Measurements from ENCODE around the gene KRT20. TPM values are rescaled to one million over a fixed set of nuclear protein-coding genes. Genes with fewer than 3 reads are reported as not detected.

KRT20 gene
- total and polyA plus RNA-seq, 2 of the 13 experiments (the other 11 are each of a cell fraction or from before 2014, with no cell fraction given), result 0.13 to 0.20 TPM

DNA sequence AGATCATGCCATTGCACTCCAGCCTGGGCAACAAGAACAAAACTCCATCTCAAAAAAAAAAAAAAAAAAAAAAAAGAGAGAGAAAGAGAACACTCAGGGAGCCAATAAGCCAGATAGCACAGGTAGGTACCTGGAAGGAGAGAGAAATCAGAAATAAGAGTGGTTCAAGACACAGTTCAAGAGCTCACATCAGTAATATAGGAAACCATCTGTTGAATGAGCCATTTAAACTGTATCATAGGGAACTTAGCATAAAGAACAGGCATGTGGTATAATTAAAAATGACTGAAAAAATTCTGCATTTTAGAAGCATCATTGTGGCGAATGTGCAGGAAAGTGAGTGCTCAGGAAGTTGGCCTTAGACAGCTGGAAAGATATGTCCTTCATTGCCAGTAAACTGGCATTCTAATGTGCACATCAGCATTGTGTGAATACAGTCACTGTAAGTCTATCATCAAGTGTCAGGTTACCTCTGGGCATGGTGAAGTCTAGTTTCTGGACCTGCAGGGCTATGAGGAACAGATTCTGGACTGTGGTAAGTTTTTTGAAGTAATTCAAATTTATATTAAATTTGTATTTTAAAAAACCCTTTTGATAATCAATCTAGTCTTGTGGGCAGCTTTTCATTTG is 38.4 kb downstream of the KRT20 start:
- TF ChIP-seq HOXA7 (CRISPR knock-in tag; IDR thresholded peaks at IDR 0.05) (no peak), ZNF674 (CRISPR knock-in tag; IDR thresholded peaks at IDR 0.05; ENCODE audit: low read depth) (no peak), ZNF224 (CRISPR knock-in tag; IDR thresholded peaks at IDR 0.05) (no peak), LCORL (IDR thresholded peaks at IDR 0.05) (no peak), LCORL (CRISPR knock-in tag; IDR thresholded peaks at IDR 0.05) (no peak), ZNF431 (CRISPR knock-in tag; IDR thresholded peaks at IDR 0.05; ENCODE audit: borderline replicate concordance, low read depth) (no peak), GABPA (IDR thresholded peaks at IDR 0.05; ENCODE audit: low read depth, low read length) (no peak), GABPA (CRISPR knock-in tag; IDR thresholded peaks at IDR 0.05; ENCODE audit: low read depth) (no peak)
- TF ChIP-seq, protein P1, sequence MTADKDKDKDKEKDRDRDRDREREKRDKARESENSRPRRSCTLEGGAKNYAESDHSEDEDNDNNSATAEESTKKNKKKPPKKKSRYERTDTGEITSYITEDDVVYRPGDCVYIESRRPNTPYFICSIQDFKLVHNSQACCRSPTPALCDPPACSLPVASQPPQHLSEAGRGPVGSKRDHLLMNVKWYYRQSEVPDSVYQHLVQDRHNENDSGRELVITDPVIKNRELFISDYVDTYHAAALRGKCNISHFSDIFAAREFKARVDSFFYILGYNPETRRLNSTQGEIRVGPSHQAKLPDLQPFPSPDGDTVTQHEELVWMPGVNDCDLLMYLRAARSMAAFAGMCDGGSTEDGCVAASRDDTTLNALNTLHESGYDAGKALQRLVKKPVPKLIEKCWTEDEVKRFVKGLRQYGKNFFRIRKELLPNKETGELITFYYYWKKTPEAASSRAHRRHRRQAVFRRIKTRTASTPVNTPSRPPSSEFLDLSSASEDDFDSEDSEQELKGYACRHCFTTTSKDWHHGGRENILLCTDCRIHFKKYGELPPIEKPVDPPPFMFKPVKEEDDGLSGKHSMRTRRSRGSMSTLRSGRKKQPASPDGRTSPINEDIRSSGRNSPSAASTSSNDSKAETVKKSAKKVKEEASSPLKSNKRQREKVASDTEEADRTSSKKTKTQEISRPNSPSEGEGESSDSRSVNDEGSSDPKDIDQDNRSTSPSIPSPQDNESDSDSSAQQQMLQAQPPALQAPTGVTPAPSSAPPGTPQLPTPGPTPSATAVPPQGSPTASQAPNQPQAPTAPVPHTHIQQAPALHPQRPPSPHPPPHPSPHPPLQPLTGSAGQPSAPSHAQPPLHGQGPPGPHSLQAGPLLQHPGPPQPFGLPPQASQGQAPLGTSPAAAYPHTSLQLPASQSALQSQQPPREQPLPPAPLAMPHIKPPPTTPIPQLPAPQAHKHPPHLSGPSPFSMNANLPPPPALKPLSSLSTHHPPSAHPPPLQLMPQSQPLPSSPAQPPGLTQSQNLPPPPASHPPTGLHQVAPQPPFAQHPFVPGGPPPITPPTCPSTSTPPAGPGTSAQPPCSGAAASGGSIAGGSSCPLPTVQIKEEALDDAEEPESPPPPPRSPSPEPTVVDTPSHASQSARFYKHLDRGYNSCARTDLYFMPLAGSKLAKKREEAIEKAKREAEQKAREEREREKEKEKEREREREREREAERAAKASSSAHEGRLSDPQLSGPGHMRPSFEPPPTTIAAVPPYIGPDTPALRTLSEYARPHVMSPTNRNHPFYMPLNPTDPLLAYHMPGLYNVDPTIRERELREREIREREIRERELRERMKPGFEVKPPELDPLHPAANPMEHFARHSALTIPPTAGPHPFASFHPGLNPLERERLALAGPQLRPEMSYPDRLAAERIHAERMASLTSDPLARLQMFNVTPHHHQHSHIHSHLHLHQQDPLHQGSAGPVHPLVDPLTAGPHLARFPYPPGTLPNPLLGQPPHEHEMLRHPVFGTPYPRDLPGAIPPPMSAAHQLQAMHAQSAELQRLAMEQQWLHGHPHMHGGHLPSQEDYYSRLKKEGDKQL (CRISPR knock-in tag; IDR thresholded peaks at IDR 0.05; ENCODE audit: low read depth), result no peak
- TF ChIP-seq, protein P2, sequence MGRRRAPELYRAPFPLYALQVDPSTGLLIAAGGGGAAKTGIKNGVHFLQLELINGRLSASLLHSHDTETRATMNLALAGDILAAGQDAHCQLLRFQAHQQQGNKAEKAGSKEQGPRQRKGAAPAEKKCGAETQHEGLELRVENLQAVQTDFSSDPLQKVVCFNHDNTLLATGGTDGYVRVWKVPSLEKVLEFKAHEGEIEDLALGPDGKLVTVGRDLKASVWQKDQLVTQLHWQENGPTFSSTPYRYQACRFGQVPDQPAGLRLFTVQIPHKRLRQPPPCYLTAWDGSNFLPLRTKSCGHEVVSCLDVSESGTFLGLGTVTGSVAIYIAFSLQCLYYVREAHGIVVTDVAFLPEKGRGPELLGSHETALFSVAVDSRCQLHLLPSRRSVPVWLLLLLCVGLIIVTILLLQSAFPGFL (CRISPR knock-in tag; IDR thresholded peaks at IDR 0.05), result no peak
- TF ChIP-seq, protein P3, sequence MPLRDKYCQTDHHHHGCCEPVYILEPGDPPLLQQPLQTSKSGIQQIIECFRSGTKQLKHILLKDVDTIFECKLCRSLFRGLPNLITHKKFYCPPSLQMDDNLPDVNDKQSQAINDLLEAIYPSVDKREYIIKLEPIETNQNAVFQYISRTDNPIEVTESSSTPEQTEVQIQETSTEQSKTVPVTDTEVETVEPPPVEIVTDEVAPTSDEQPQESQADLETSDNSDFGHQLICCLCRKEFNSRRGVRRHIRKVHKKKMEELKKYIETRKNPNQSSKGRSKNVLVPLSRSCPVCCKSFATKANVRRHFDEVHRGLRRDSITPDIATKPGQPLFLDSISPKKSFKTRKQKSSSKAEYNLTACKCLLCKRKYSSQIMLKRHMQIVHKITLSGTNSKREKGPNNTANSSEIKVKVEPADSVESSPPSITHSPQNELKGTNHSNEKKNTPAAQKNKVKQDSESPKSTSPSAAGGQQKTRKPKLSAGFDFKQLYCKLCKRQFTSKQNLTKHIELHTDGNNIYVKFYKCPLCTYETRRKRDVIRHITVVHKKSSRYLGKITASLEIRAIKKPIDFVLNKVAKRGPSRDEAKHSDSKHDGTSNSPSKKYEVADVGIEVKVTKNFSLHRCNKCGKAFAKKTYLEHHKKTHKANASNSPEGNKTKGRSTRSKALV (CRISPR knock-in tag; IDR thresholded peaks at IDR 0.05), result no peak
- no peak for ATAC-seq
- 33% methylated on average over 1 of the region's 1 CpG for WGBS (ENCODE audit: low lambda C conversion rate)
- DNase-seq (ENCODE audit: low spot score), result no peak
- no peak overlapping the region for H3K27ac ChIP-seq (ENCODE audit: extremely low read length, insufficient read depth, low read length)
- no peaks in the 10 kb centered on the region for H3K9me3 ChIP-seq (ENCODE audit: low read length)
- H3K36me3 ChIP-seq (replicated peaks in 1 of 2; ENCODE audit: control insufficient read depth in 1 of 2, insufficient read depth in 2 of 2, low read length in 2 of 2), result no peaks in the 10 kb centered on the region
- in situ Hi-C loops (cut with HindIII; ENCODE audit: extremely low pct_ligation_motif_present, low pct_unique_long_range_greater_than_20kb) (no loop called here), intact Hi-C loops (cut with micrococcal nuclease; ENCODE audit: unreplicated experiment) (no loop called here)
- no peaks in the 10 kb centered on the region for H4K20me1 ChIP-seq (ENCODE audit: insufficient read depth, low read length)
- peaks cover 0 to 7% of the 10 kb centered on the region in 2 experiments; a peak in 1 of 5 replicates for H3K27me3 ChIP-seq (ENCODE audit: control insufficient read depth in 1 of 2, insufficient read depth in 2 of 2, low read length in 2 of 2)
- H3K4me2 ChIP-seq (ENCODE audit: low read depth, low read length), result no peak overlapping the region
- POLR2A ChIA-PET, result no interaction called here
- H3K79me2 ChIP-seq (ENCODE audit: insufficient read depth, low read length), result no peaks in the 10 kb centered on the region
- no peaks in the 10 kb centered on the region for H3K4me1 ChIP-seq (ENCODE audit: insufficient read depth, low read length)
- CTCF ChIA-PET (ENCODE audit: low intra/inter-chr PET ratio, low total read pairs), result no interaction called here
- H2AFZ ChIP-seq (ENCODE audit: low read length), result no peak overlapping the region
- no peak overlapping the region for H3K9ac ChIP-seq (ENCODE audit: insufficient read depth, low read depth, low read length)
- H3K4me3 ChIP-seq (replicated peaks in 1 of 3; ENCODE audit: insufficient read depth in 1 of 3, low read depth in 2 of 3, low read length in 3 of 3), result no peak overlapping the region
- no TSS peak for BruUV-seq (replicated peaks)
- no peak for FAIRE-seq

All from HepG2 (cell line).